ENCODE data around the gene IFNL1. TPM values are rescaled to one million over a fixed set of nuclear protein-coding genes. Genes with fewer than 3 reads are reported as not detected.
A peak's percentile ranks its signal among the peaks of the same experiment; 100 is the strongest.

IFNL1 gene
- total RNA-seq, 1 experiment from 2014 or later, result not detected

- Mint-ChIP-seq H3K4me3 (no peak overlapping the region), H3K27me3 (ENCODE audit: low read depth) (peaks cover 38% of the 10 kb centered on the region), H3K36me3 (no peaks in the 10 kb centered on the region), H3K27ac (no peak overlapping the region), H3K9me3 (no peaks in the 10 kb centered on the region), H3K4me1 (no peaks in the 10 kb centered on the region)
- no peak for TF ChIP-seq SP1 (CRISPR knock-in tag; conservative IDR thresholded peaks at IDR 0.05)
- TF ChIP-seq EMX1 (CRISPR knock-in tag; IDR thresholded peaks at IDR 0.05), result no peak
- TF ChIP-seq TEAD4 (CRISPR knock-in tag; IDR thresholded peaks at IDR 0.05), result no peak
- no peak for TF ChIP-seq NR2C2 (CRISPR knock-in tag; IDR thresholded peaks at IDR 0.05)
- no peak for TF ChIP-seq CREM (CRISPR knock-in tag; IDR thresholded peaks at IDR 0.05)
- no peak for TF ChIP-seq ZNF219 (CRISPR knock-in tag; IDR thresholded peaks at IDR 0.05; ENCODE audit: borderline replicate concordance)
- no peak for TF ChIP-seq ESRRA (CRISPR knock-in tag; IDR thresholded peaks at IDR 0.05; ENCODE audit: borderline replicate concordance)
- no peak for TF ChIP-seq NR3C1 (CRISPR knock-in tag; conservative IDR thresholded peaks at IDR 0.05; ENCODE audit: low read depth)
- TF ChIP-seq, protein P1, sequence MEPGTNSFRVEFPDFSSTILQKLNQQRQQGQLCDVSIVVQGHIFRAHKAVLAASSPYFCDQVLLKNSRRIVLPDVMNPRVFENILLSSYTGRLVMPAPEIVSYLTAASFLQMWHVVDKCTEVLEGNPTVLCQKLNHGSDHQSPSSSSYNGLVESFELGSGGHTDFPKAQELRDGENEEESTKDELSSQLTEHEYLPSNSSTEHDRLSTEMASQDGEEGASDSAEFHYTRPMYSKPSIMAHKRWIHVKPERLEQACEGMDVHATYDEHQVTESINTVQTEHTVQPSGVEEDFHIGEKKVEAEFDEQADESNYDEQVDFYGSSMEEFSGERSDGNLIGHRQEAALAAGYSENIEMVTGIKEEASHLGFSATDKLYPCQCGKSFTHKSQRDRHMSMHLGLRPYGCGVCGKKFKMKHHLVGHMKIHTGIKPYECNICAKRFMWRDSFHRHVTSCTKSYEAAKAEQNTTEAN (CRISPR knock-in tag; IDR thresholded peaks at IDR 0.05), result no peak
- no peak for TF ChIP-seq ZNF396 (CRISPR knock-in tag; IDR thresholded peaks at IDR 0.05; ENCODE audit: borderline replicate concordance)
- ChIA-PET POLR2A (no interaction called here), CTCF (interaction anchor here (0.5 to 1.0 kb wide), 2 partner anchors 49 to 65 kb away, joined by 6 read pairs; partner anchors contain the start of gene SAMD4B)
- no peak for ATAC-seq
- no peak for DNase-seq (ENCODE audit: low spot score)
Measured at GRCh38 chr19:39293394-39293793, 2.8 kb upstream of the IFNL1 start.

GRCh38 chr19:39296906-39297305 is 699 bp downstream of the IFNL1 start:
- peak overlapping the region; percentile 43; the same call in 1 of the 2 replicates for H3K27ac Mint-ChIP-seq
- no peak for DNase-seq (ENCODE audit: low spot score)
- H3K4me3 Mint-ChIP-seq, result no peak overlapping the region
- peaks cover 17% of the 10 kb centered on the region for H3K27me3 Mint-ChIP-seq (ENCODE audit: low read depth)
- no peak for ATAC-seq
- no peak for TF ChIP-seq TP53 (CRISPR knock-in tag; IDR thresholded peaks at IDR 0.05)
- TF ChIP-seq SMAD4 (CRISPR knock-in tag; IDR thresholded peaks at IDR 0.05), result no peak
- TF ChIP-seq ATF3 (CRISPR knock-in tag; conservative IDR thresholded peaks at IDR 0.05), result no peak
- no peak for TF ChIP-seq ZBTB21 (CRISPR knock-in tag; IDR thresholded peaks at IDR 0.05; ENCODE audit: borderline replicate concordance)
- TF ChIP-seq MYBL2 (CRISPR knock-in tag; IDR thresholded peaks at IDR 0.05), result no peak
- no peak for TF ChIP-seq CDX4 (CRISPR knock-in tag; IDR thresholded peaks at IDR 0.05; ENCODE audit: borderline replicate concordance)
- TF ChIP-seq ZNF121 (CRISPR knock-in tag; IDR thresholded peaks at IDR 0.05), result no peak
- no peak for TF ChIP-seq SMAD3 (CRISPR knock-in tag; IDR thresholded peaks at IDR 0.05; ENCODE audit: borderline replicate concordance)
- no peak for TF ChIP-seq HMGXB4 (CRISPR knock-in tag; IDR thresholded peaks at IDR 0.05)
- TF ChIP-seq, protein P2, sequence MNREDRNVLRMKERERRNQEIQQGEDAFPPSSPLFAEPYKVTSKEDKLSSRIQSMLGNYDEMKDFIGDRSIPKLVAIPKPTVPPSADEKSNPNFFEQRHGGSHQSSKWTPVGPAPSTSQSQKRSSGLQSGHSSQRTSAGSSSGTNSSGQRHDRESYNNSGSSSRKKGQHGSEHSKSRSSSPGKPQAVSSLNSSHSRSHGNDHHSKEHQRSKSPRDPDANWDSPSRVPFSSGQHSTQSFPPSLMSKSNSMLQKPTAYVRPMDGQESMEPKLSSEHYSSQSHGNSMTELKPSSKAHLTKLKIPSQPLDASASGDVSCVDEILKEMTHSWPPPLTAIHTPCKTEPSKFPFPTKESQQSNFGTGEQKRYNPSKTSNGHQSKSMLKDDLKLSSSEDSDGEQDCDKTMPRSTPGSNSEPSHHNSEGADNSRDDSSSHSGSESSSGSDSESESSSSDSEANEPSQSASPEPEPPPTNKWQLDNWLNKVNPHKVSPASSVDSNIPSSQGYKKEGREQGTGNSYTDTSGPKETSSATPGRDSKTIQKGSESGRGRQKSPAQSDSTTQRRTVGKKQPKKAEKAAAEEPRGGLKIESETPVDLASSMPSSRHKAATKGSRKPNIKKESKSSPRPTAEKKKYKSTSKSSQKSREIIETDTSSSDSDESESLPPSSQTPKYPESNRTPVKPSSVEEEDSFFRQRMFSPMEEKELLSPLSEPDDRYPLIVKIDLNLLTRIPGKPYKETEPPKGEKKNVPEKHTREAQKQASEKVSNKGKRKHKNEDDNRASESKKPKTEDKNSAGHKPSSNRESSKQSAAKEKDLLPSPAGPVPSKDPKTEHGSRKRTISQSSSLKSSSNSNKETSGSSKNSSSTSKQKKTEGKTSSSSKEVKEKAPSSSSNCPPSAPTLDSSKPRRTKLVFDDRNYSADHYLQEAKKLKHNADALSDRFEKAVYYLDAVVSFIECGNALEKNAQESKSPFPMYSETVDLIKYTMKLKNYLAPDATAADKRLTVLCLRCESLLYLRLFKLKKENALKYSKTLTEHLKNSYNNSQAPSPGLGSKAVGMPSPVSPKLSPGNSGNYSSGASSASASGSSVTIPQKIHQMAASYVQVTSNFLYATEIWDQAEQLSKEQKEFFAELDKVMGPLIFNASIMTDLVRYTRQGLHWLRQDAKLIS (CRISPR knock-in tag; IDR thresholded peaks at IDR 0.05; ENCODE audit: borderline replicate concordance), result no peak
- H3K9me3 Mint-ChIP-seq, result no peaks in the 10 kb centered on the region
- H3K4me1 Mint-ChIP-seq, result no peaks in the 10 kb centered on the region
- CTCF ChIA-PET, result interaction anchor here (0.9 to 1.3 kb wide), 3 partner anchors 50 to 245 kb away, joined by 3 to 5 read pairs (median 4); no protein-coding TSS in a partner anchor
- POLR2A ChIA-PET, result no interaction called here
- H3K36me3 Mint-ChIP-seq, result no peaks in the 10 kb centered on the region

Measured in WTC11 (cell line).